Vagina (tissue), 2 donors: Measurements from ENCODE around the gene SPTBN4.

Source experiments
- POLR2A ChIP-seq, 2 donors: fragments of 450-650 bp; IDR thresholded peaks; one replicate each; pipeline ENCODE4 v1.6.1; 2017; ENCODE audit warnings: antibody characterized with exemption in 2 of 2, mild to moderate bottlenecking in 2 of 2, moderate library complexity in 2 of 2
- TF ChIP-seq, protein P1 (sequence below), 3 experiments: fragments of 450-650 bp in 2 of 3; fragments of 200-600 bp in 1 of 3; sonication (generic) in 1 of 3; IDR thresholded peaks; one replicate each; pipeline ENCODE4 v1.5.1; 2017 to 2019; ENCODE audit warnings: antibody characterized with exemption in 3 of 3, mild to moderate bottlenecking in 2 of 3, moderate library complexity in 2 of 3

DNA sequence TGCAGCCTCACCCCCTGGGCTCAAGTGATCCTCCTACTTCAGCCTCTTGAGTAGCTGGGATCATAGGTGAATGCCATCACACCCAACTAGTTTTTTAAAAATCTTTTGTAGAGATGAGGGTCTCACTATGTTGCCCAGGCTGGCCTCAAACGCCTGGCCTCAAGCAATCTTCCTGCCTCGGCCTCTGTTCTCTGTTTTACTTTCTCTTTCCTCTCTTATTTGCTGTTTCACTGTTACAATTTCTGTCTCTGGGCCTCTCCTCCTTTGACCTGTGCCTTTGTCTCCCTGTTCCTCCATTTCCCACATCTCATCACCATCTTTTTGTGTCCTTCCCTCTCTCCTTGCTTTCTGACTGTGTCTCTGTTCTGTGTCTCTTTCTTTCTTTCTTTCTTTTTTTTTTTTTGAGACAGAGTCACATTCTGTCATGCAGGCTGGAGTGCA, 119.2 kb downstream of the SPTBN4 start:
- TF ChIP-seq, protein P1, sequence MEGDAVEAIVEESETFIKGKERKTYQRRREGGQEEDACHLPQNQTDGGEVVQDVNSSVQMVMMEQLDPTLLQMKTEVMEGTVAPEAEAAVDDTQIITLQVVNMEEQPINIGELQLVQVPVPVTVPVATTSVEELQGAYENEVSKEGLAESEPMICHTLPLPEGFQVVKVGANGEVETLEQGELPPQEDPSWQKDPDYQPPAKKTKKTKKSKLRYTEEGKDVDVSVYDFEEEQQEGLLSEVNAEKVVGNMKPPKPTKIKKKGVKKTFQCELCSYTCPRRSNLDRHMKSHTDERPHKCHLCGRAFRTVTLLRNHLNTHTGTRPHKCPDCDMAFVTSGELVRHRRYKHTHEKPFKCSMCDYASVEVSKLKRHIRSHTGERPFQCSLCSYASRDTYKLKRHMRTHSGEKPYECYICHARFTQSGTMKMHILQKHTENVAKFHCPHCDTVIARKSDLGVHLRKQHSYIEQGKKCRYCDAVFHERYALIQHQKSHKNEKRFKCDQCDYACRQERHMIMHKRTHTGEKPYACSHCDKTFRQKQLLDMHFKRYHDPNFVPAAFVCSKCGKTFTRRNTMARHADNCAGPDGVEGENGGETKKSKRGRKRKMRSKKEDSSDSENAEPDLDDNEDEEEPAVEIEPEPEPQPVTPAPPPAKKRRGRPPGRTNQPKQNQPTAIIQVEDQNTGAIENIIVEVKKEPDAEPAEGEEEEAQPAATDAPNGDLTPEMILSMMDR (IDR thresholded peaks at IDR 0.05) = no peak
- TF ChIP-seq POLR2A (IDR thresholded peaks at IDR 0.05) = no peak
